ENCODE data around the gene PAX2. TPM values are rescaled to one million over a fixed set of nuclear protein-coding genes. Genes with fewer than 3 reads are reported as not detected.

Gene PAX2
- total RNA-seq, 1 donor from 2014 or later = 0.34 TPM

- Mint-ChIP-seq H3K9me3 (peaks cover 2% of the 10 kb centered on the region), H3K4me3 (no peak overlapping the region), H3K27ac (no peak overlapping the region), H3K27me3 (ENCODE audit: insufficient read depth, low read depth) (peaks cover 17% of the 10 kb centered on the region), H3K4me1 (no peaks in the 10 kb centered on the region), H3K36me3 (no peaks in the 10 kb centered on the region)
- no peaks in the 10 kb centered on the region for H3K9me3 ChIP-seq (ENCODE audit: low read depth)
- no peaks in the 10 kb centered on the region for H3K36me3 ChIP-seq
- no peak overlapping the region for H2AFZ ChIP-seq (replicated peaks)
- no peak overlapping the region for H3K9ac ChIP-seq
- H3K4me3 ChIP-seq = no peak overlapping the region
- H4K20me1 ChIP-seq (ENCODE audit: low read depth) = no peaks in the 10 kb centered on the region
- H3K4me1 ChIP-seq = no peaks in the 10 kb centered on the region
- H3F3A ChIP-seq (ENCODE audit: low read depth) = no peaks in the 10 kb centered on the region
- no peak overlapping the region for H3K27ac ChIP-seq
- H3K79me2 ChIP-seq (ENCODE audit: low read depth) = no peaks in the 10 kb centered on the region
- H3K4me2 ChIP-seq = no peak overlapping the region
- DNase-seq (ENCODE audit: low spot score) = no peak
- TF ChIP-seq EZH2 (IDR thresholded peaks at IDR 0.05) = no peak
- TF ChIP-seq, protein P1, sequence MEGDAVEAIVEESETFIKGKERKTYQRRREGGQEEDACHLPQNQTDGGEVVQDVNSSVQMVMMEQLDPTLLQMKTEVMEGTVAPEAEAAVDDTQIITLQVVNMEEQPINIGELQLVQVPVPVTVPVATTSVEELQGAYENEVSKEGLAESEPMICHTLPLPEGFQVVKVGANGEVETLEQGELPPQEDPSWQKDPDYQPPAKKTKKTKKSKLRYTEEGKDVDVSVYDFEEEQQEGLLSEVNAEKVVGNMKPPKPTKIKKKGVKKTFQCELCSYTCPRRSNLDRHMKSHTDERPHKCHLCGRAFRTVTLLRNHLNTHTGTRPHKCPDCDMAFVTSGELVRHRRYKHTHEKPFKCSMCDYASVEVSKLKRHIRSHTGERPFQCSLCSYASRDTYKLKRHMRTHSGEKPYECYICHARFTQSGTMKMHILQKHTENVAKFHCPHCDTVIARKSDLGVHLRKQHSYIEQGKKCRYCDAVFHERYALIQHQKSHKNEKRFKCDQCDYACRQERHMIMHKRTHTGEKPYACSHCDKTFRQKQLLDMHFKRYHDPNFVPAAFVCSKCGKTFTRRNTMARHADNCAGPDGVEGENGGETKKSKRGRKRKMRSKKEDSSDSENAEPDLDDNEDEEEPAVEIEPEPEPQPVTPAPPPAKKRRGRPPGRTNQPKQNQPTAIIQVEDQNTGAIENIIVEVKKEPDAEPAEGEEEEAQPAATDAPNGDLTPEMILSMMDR (IDR thresholded peaks at IDR 0.05) = no peak
- no peak for TF ChIP-seq EZH2phosphoT487 (IDR thresholded peaks at IDR 0.05)
- H3K27me3 ChIP-seq = peaks cover 100% of the 10 kb centered on the region
These were observed 91.9 kb downstream of the PAX2 start for GRCh38 chr10:100837300-100837699.

DNA sequence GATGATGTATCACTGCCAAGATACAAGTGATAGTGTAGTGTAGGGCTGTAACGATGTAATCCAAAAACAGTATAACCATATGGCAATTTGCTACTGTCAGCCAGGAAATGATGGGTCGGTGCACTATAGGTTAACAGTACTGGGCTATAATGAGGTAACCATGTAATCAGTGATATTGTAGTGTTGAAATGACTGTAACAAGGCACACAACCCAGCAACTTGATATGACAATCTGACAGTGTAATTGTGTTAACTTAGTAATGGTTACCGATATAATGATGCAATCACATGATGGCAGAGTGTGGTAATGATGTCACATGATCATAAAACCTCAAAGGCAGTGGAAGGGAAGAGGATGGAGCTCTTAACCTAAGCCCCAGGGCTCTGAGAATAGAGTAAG, 93.6 kb downstream of the PAX2 start:
- H3K9me3 Mint-ChIP-seq = peaks cover 2% of the 10 kb centered on the region
- Histone ChIP-seq H3K36me3 (no peaks in the 10 kb centered on the region), H3K79me2 (ENCODE audit: low read depth) (no peaks in the 10 kb centered on the region), H2AFZ (replicated peaks) (no peak overlapping the region), H3F3A (ENCODE audit: low read depth) (no peaks in the 10 kb centered on the region), H3K4me2 (no peak overlapping the region), H4K20me1 (ENCODE audit: low read depth) (no peaks in the 10 kb centered on the region), H3K27me3 (peaks cover 100% of the 10 kb centered on the region), H3K9me3 (ENCODE audit: low read depth) (no peaks in the 10 kb centered on the region), H3K9ac (no peak overlapping the region), H3K4me1 (no peaks in the 10 kb centered on the region), H3K4me3 (no peak overlapping the region), H3K27ac (no peak overlapping the region)
- DNase-seq (ENCODE audit: low spot score) = no peak
- H3K36me3 Mint-ChIP-seq = no peaks in the 10 kb centered on the region
- TF ChIP-seq EZH2 (IDR thresholded peaks at IDR 0.05) (no peak), EZH2phosphoT487 (IDR thresholded peaks at IDR 0.05) (no peak)
- TF ChIP-seq, protein P1 (IDR thresholded peaks at IDR 0.05) = no peak
- H3K4me1 Mint-ChIP-seq = no peaks in the 10 kb centered on the region
- H3K27me3 Mint-ChIP-seq (ENCODE audit: insufficient read depth, low read depth) = peaks cover 4% of the 10 kb centered on the region
- H3K27ac Mint-ChIP-seq = no peak overlapping the region
- no peak overlapping the region for H3K4me3 Mint-ChIP-seq

DNA sequence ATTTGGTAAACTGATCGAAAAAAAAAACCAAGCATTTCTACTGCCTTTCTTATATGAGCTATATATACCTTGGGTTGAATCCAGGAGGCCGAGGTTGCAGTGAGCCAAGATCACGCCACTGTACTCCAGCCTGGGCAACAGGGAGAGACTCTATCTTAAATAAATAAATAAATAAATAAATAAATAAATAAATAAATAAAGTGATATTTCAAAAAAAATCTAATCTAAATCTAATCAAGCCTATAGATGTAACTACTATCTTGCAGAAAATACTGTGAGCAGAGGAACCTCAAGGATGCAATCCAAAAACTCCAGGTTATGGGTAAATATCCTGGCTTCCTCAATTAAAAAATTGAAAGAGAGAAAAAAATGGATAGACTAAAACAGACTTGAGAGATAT, 96.1 kb downstream of the PAX2 start:
- H3K9me3 ChIP-seq (ENCODE audit: low read depth) = no peaks in the 10 kb centered on the region
- no peaks in the 10 kb centered on the region for H3K36me3 ChIP-seq
- Mint-ChIP-seq H3K27me3 (ENCODE audit: insufficient read depth, low read depth) (peaks cover 7% of the 10 kb centered on the region), H3K9me3 (peaks cover 2% of the 10 kb centered on the region), H3K4me3 (no peak overlapping the region), H3K36me3 (no peaks in the 10 kb centered on the region), H3K4me1 (no peaks in the 10 kb centered on the region), H3K27ac (no peak overlapping the region)
- no peaks in the 10 kb centered on the region for H3K4me1 ChIP-seq
- H3K79me2 ChIP-seq (ENCODE audit: low read depth) = no peaks in the 10 kb centered on the region
- H3K4me3 ChIP-seq = no peak overlapping the region
- H3K27ac ChIP-seq = no peak overlapping the region
- no peak overlapping the region for H2AFZ ChIP-seq (replicated peaks)
- no peak overlapping the region for H3K9ac ChIP-seq
- TF ChIP-seq EZH2 (IDR thresholded peaks at IDR 0.05) (no peak), EZH2phosphoT487 (IDR thresholded peaks at IDR 0.05) (no peak)
- TF ChIP-seq, protein P1 (IDR thresholded peaks at IDR 0.05) = no peak
- peaks cover 100% of the 10 kb centered on the region for H3K27me3 ChIP-seq
- DNase-seq (ENCODE audit: low spot score) = no peak
- H3F3A ChIP-seq (ENCODE audit: low read depth) = no peaks in the 10 kb centered on the region
- no peaks in the 10 kb centered on the region for H4K20me1 ChIP-seq (ENCODE audit: low read depth)
- no peak overlapping the region for H3K4me2 ChIP-seq
